Measurements from ENCODE around the gene ADRA1B.

GRCh38 chr5:159880676-159881075, 35.6 kb upstream of the ADRA1B start:
- TF ChIP-seq FOXM1 (IDR thresholded peaks at IDR 0.05; ENCODE audit: borderline replicate concordance): no peak
- TF ChIP-seq BHLHE40 (IDR thresholded peaks at IDR 0.05; ENCODE audit: borderline replicate concordance): no peak
- TF ChIP-seq SP1 (IDR thresholded peaks at IDR 0.05): no peak
- no peak for TF ChIP-seq HDGF (IDR thresholded peaks at IDR 0.05; ENCODE audit: borderline replicate concordance)
- no peak for TF ChIP-seq ARNT (IDR thresholded peaks at IDR 0.05)
- TF ChIP-seq TARDBP (IDR thresholded peaks at IDR 0.05): no peak
- no peak for TF ChIP-seq PKNOX1 (IDR thresholded peaks at IDR 0.05)
- no peak for TF ChIP-seq L3MBTL2 (conservative IDR thresholded peaks at IDR 0.05)
- TF ChIP-seq ELF4 (IDR thresholded peaks at IDR 0.05): no peak
- TF ChIP-seq LEF1 (IDR thresholded peaks at IDR 0.05; ENCODE audit: borderline replicate concordance): no peak

All from HEK293T (cell line).